ENCODE data around the gene WDCP.

Gene WDCP

DNA sequence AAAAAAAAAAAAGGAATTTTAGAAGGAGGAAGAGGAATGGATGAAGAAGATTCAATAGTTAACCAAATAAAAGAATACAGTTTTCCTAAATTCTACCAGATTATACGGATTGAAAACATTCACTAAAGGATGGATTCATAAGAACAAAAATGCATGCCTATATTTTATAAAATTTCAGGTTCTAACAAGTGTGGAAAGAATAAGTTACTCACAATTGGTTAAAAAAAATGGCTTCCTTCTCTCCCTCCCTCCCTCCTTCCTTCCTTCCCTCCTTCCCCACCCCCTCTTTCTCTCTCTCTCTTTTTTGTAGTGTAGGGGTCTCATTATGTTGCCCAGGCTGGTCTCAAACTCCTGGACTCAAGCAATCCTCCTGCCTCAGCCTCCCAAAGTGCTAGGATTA lies 39.0 kb upstream of the WDCP start:
- H2AFZ ChIP-seq: no peak overlapping the region
- H3K4me2 ChIP-seq (ENCODE audit: low read length): no peak overlapping the region
- H3K79me2 ChIP-seq: peaks cover 12% of the 10 kb centered on the region
- H3K4me3 ChIP-seq (ENCODE audit: low read depth, low read length): no peak overlapping the region
- H3K9me3 ChIP-seq (ENCODE audit: control insufficient read depth, low read length): no peaks in the 10 kb centered on the region
- TF ChIP-seq, protein P1, sequence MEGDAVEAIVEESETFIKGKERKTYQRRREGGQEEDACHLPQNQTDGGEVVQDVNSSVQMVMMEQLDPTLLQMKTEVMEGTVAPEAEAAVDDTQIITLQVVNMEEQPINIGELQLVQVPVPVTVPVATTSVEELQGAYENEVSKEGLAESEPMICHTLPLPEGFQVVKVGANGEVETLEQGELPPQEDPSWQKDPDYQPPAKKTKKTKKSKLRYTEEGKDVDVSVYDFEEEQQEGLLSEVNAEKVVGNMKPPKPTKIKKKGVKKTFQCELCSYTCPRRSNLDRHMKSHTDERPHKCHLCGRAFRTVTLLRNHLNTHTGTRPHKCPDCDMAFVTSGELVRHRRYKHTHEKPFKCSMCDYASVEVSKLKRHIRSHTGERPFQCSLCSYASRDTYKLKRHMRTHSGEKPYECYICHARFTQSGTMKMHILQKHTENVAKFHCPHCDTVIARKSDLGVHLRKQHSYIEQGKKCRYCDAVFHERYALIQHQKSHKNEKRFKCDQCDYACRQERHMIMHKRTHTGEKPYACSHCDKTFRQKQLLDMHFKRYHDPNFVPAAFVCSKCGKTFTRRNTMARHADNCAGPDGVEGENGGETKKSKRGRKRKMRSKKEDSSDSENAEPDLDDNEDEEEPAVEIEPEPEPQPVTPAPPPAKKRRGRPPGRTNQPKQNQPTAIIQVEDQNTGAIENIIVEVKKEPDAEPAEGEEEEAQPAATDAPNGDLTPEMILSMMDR (IDR thresholded peaks at IDR 0.05): no peak
- no peaks in the 10 kb centered on the region for H3K36me3 ChIP-seq (ENCODE audit: control insufficient read depth, insufficient read depth, low read length)
- H3K27ac ChIP-seq: no peak overlapping the region
- no peaks in the 10 kb centered on the region for H3K27me3 ChIP-seq (ENCODE audit: control insufficient read depth, insufficient read depth, low read length)
- H3K4me1 ChIP-seq: peaks cover 12% of the 10 kb centered on the region
- no peak overlapping the region for H3K9ac ChIP-seq

DNA sequence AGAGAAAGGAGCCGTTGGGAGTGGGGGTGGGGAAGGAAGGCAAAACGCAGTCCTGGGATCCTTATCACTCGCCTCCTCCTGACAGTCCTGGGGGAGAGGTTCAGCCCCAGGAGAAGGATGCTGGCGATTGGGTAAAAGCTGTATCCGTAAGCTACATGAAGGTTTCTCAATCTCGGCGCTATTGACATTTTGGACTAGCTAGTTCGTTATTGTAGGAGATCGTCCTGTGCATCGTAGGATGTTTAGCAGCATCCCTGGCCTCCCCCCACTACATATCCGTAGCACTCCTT lies 38.0 kb upstream of the WDCP start:
- Histone ChIP-seq H3K36me3 (ENCODE audit: control insufficient read depth, insufficient read depth, low read length) (no peaks in the 10 kb centered on the region), H3K27ac (peak overlapping the region; percentile 95), H3K79me2 (peaks cover 13% of the 10 kb centered on the region), H3K9ac (peak overlapping the region; percentile 63), H3K4me2 (ENCODE audit: low read length) (peak overlapping the region; percentile 89), H2AFZ (peak overlapping the region; percentile 96), H3K4me3 (ENCODE audit: low read depth, low read length) (peak overlapping the region; percentile 51), H3K27me3 (ENCODE audit: control insufficient read depth, insufficient read depth, low read length) (no peaks in the 10 kb centered on the region), H3K9me3 (ENCODE audit: control insufficient read depth, low read length) (no peaks in the 10 kb centered on the region), H3K4me1 (peaks cover 12% of the 10 kb centered on the region)
- TF ChIP-seq, protein P1 (IDR thresholded peaks at IDR 0.05): no peak

DNA sequence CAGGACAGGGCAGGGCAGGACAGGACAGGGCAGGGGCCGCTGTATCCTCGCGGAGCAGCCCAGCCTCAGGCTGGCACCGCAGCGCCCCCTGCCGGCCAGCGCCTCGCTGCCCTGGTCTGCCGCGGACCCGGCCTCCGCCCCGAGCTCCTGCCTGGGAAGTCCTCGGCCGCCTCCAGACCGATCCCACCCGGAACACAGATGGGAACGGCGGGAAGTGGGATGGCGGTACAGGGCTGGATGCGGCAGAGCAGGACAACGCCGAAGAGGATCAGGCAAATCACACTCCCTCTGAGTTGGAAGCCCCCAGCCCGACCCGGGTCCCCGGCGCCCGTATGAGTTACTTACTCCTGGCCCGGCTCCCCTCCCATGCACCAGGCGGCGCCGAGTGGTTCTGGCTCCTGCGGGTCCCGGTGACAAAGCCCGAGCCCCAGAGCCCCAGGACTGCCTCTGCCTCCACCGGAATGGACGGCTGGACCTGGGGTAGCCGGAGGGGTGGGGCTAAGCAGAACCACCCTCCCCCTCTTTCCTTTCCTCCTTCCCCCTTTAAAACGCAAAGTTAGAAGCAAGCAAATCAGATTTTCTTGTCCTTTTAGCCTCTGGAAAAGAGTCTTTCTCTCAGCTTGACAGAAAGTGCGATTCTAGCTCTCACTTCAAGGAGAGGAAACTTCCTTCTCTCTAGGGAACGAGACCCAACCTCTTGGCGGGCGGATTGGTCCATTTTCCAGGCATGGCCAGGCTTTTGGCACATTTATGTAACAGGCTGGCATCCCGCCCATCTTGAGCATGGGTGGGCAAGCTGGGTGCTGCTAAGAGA lies 37.4 kb upstream of the WDCP start, which contains the start of gene TP53I3:
TSS of gene TP53I3 (minus strand) at position 449 of the 814 bp plus-strand sequence. CDS start 508 bp downstream, outside the sequence.
- TF ChIP-seq, protein P1 (IDR thresholded peaks at IDR 0.05): peak; percentile 97
- H3K27ac ChIP-seq: peak within 1 kb of the TSS; percentile 95
- H3K9me3 ChIP-seq (ENCODE audit: control insufficient read depth, low read length): no peaks in the 10 kb centered on the region
- peak within 1 kb of the TSS; percentile 89 for H3K4me2 ChIP-seq (ENCODE audit: low read length)
- peak within 1 kb of the TSS; percentile 51 for H3K4me3 ChIP-seq (ENCODE audit: low read depth, low read length)
- H2AFZ ChIP-seq: peak within 1 kb of the TSS; percentile 96
- no peaks in the 10 kb centered on the region for H3K27me3 ChIP-seq (ENCODE audit: control insufficient read depth, insufficient read depth, low read length)
- H3K36me3 ChIP-seq (ENCODE audit: control insufficient read depth, insufficient read depth, low read length): no peaks in the 10 kb centered on the region
- peaks cover 13% of the 10 kb centered on the region for H3K79me2 ChIP-seq
- H3K4me1 ChIP-seq: peaks cover 12% of the 10 kb centered on the region
- peak within 1 kb of the TSS; percentile 63 for H3K9ac ChIP-seq

DNA sequence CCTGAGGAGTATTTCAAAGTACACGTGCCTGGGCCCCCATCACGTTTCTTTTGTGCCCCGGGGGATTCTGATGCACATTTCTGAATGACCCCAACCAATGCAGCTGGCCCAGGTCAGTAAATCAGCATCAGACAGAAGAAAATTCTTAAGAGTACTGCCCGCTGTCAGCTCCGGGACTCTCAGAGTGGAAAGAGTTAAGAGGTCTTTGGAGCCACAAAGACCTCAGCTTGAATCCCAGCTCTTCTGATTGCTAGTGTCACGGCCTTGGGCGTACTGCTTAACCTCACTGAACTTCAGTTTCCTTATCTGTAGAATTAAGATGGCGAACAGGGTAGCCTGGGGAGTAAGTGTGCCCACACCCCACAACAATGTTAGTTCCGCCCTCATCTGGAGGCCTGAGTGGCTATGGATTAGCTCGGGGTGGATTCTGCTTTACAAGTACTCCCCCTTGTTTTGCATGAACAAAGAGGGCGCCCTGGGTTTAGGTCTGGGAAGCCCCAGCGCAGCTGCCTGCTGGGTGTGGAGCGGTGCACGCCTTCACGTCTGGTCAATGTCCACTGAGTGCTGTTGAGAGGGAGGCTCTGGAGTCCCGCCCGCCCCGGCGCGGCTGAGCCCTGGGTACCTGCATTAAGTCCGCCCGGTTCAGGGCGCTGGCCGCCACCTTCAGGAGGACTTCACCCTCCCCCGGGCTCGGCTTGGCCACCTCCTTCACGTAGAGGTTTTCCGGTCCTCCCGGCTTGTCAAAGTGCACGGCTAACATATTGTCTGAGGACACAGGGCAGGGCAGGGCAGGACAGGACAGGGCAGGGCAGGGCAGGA lies 36.6 kb upstream of the WDCP start:
- Histone ChIP-seq H3K9me3 (ENCODE audit: control insufficient read depth, low read length) (no peaks in the 10 kb centered on the region), H3K36me3 (ENCODE audit: control insufficient read depth, insufficient read depth, low read length) (no peaks in the 10 kb centered on the region), H3K4me2 (ENCODE audit: low read length) (peak overlapping the region; percentile 89), H3K27me3 (ENCODE audit: control insufficient read depth, insufficient read depth, low read length) (no peaks in the 10 kb centered on the region), H3K4me3 (ENCODE audit: low read depth, low read length) (peak overlapping the region; percentile 51), H3K9ac (no peak overlapping the region), H3K79me2 (peaks cover 13% of the 10 kb centered on the region), H3K27ac (peak overlapping the region; percentile 95), H2AFZ (peak overlapping the region; percentile 96), H3K4me1 (peaks cover 12% of the 10 kb centered on the region)
- TF ChIP-seq, protein P1 (IDR thresholded peaks at IDR 0.05): no peak

Measured in parathyroid adenoma (tissue), 2 donors.